Measurements from ENCODE around the gene CFAP410.

CFAP410 gene

GRCh38 chr21:44300262-44300959 is 38.8 kb downstream of the CFAP410 start:
- DNase-seq (ENCODE audit: low read depth in 3 of 3, low spot score in 1 of 3): peak in 2 of 3 donors; percentile 20 to 51

GRCh38 chr21:44299458-44300261 is 39.5 kb downstream of the CFAP410 start, which contains the start of gene PFKL:
Gene PFKL (plus strand): TSS chr21:44300053. CDS start chr21:44300106, 53 bp downstream.
- DNase-seq (ENCODE audit: low read depth in 3 of 3, low spot score in 1 of 3): peak in 1 of 3 donors; percentile 49

GRCh38 chr21:44299085-44299457 is 40.1 kb downstream of the CFAP410 start:
- DNase-seq (ENCODE audit: low read depth in 3 of 3, low spot score in 1 of 3): no peak

GRCh38 chr21:44298301-44298700 is 40.9 kb downstream of the CFAP410 start:
- DNase-seq (ENCODE audit: low read depth in 3 of 3, low spot score in 1 of 3): no peak

- DNase-seq (ENCODE audit: low read depth in 3 of 3, low spot score in 1 of 3): peak; percentile 40 to 59 (median 54)
These were observed 41.5 kb downstream of the CFAP410 start for GRCh38 chr21:44297525-44298290.

GRCh38 chr21:44296916-44297315 is 42.3 kb downstream of the CFAP410 start:
- no peak for DNase-seq (ENCODE audit: low read depth in 3 of 3, low spot score in 1 of 3)

- DNase-seq (ENCODE audit: low read depth in 3 of 3, low spot score in 1 of 3): no peak
These were observed 43.1 kb downstream of the CFAP410 start for GRCh38 chr21:44296103-44296519.

GRCh38 chr21:44295646-44296045 is 43.5 kb downstream of the CFAP410 start:
- no peak for DNase-seq (ENCODE audit: low read depth in 3 of 3, low spot score in 1 of 3)

GRCh38 chr21:44295163-44295573 is 44.0 kb downstream of the CFAP410 start:
- no peak for DNase-seq (ENCODE audit: low read depth in 3 of 3, low spot score in 1 of 3)

- DNase-seq (ENCODE audit: low read depth in 3 of 3, low spot score in 1 of 3): no peak
These were observed 44.6 kb downstream of the CFAP410 start for GRCh38 chr21:44294391-44295162.

- no peak for DNase-seq (ENCODE audit: low read depth in 3 of 3, low spot score in 1 of 3)
These were observed 45.5 kb downstream of the CFAP410 start for GRCh38 chr21:44293551-44294231.

GRCh38 chr21:44292812-44293195 is 46.4 kb downstream of the CFAP410 start:
- DNase-seq (ENCODE audit: low read depth in 3 of 3, low spot score in 1 of 3): no peak

GRCh38 chr21:44291936-44292811 is 47.0 kb downstream of the CFAP410 start:
- DNase-seq (ENCODE audit: low read depth in 3 of 3, low spot score in 1 of 3): no peak

- DNase-seq (ENCODE audit: low read depth in 3 of 3, low spot score in 1 of 3): no peak
These were observed 47.9 kb downstream of the CFAP410 start for GRCh38 chr21:44291078-44291935.

GRCh38 chr21:44290327-44291077 is 48.7 kb downstream of the CFAP410 start:
- no peak for DNase-seq (ENCODE audit: low read depth in 3 of 3, low spot score in 1 of 3)

- no peak for DNase-seq (ENCODE audit: low read depth in 3 of 3, low spot score in 1 of 3)
These were observed 49.7 kb downstream of the CFAP410 start for GRCh38 chr21:44289381-44290010.

All from stimulated activated CD4-positive, alpha-beta T cell treated with anti-CD3 and anti-CD28 coated beads, TNF-alpha, amount 100 ng/mL, for 1 hour (primary cell).